Glutamatergic neuron (in vitro differentiated cells): ENCODE measurements around the gene HYI. TPM values are rescaled to one million over a fixed set of nuclear protein-coding genes. Genes with fewer than 3 reads are reported as not detected.

Source experiments
- DNase-seq: peaks from one replicate; pipeline ENCODE4 v3.0.0; 2022
- H3K27ac Mint-ChIP-seq: one replicate; pipeline ENCODE4 v1.8.0; 2020; ENCODE audit warnings: mild to moderate bottlenecking, mixed read lengths, inconsistent platforms; ENCODE audit not compliant: unreplicated experiment
- H3K27me3 Mint-ChIP-seq: one replicate; pipeline ENCODE4 v1.8.0; 2020; ENCODE audit warnings: mild to moderate bottlenecking, moderate library complexity, mixed read lengths, inconsistent platforms; ENCODE audit not compliant: unreplicated experiment
- H3K36me3 Mint-ChIP-seq: one replicate; pipeline ENCODE4 v1.8.0; 2020; ENCODE audit warnings: mild to moderate bottlenecking, mixed read lengths, inconsistent platforms; ENCODE audit not compliant: unreplicated experiment
- H3K4me1 Mint-ChIP-seq: one replicate; pipeline ENCODE4 v1.8.0; 2020; ENCODE audit warnings: mild to moderate bottlenecking, low read depth, mixed read lengths, inconsistent platforms; ENCODE audit not compliant: unreplicated experiment
- H3K4me3 Mint-ChIP-seq: one replicate; pipeline ENCODE4 v1.8.0; 2020; ENCODE audit warnings: mild to moderate bottlenecking, mixed read lengths, inconsistent platforms; ENCODE audit not compliant: unreplicated experiment
- H3K9me3 Mint-ChIP-seq: one replicate; pipeline ENCODE4 v1.8.0; 2020; ENCODE audit warnings: mild to moderate bottlenecking, moderate library complexity, mixed read lengths, inconsistent platforms; ENCODE audit not compliant: unreplicated experiment
- CTCF ChIP-seq: fragments of 200-600 bp; sonication (generic); IDR thresholded peaks from one replicate; pipeline ENCODE4 v1.5.0; 2021; ENCODE audit not compliant: partially characterized antibody, unreplicated experiment
- total RNA-seq: library from RNA; stranded (reverse); fragmentation: NEBNext Ultra II Directional; extraction: Animal tissue kit (Norgen Biotek cat#: 25700); gene quantifications from one replicate; pipeline ENCODE4 v1.2.1, GENCODE V29; 2021; ENCODE audit not compliant: unreplicated experiment

HYI gene
- total RNA-seq, 1 donor from 2014 or later, result 18.7 TPM

GRCh38 chr1:43444151-43444828 is 9.4 kb downstream of the HYI start:
- Mint-ChIP-seq H3K4me1 (no peaks in the 10 kb centered on the region), H3K27ac (no peak overlapping the region), H3K27me3 (peaks cover 12% of the 10 kb centered on the region), H3K9me3 (peaks cover 3% of the 10 kb centered on the region), H3K36me3 (peaks cover 16% of the 10 kb centered on the region), H3K4me3 (no peak overlapping the region)
- no peak for TF ChIP-seq CTCF
- DNase-seq, result peak; percentile 4

DNA sequence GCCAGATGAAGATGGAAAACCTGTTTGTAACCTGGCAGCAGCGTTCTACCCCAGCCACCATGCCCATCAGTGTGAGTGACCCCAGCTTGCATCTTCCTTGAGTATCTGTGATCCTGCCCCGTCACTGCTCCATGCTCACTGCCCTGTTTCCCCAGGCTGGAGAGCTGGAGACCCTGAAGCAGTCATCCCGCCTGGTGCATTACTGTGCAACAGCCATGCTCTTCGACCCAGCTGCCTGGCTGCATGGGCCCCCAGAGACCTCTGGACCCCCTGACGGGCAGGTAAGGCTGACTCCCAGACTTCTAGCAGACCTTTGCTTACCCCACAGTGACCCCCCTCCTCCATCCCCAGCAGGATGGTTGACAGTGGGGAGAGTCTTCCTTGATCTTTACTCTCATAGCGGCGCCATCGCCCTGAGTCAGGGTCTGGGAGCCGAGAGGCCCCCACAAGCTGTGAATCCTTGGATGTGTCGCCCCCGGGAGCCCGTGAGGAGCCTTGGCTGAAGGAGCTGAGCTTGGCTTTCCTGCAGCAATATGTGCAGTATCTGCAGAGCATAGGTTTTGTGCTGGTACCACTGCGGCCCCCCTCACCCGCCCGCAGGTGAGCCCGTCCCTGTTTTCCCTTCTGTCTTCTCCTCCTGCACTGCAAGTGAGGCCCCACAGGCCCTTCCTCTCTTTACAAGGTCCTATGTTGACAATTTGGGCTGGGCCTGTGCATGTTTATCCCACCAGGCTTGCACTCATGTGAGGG is 10.4 kb downstream of the HYI start:
- peak; percentile 8 for DNase-seq
- Mint-ChIP-seq H3K4me1 (no peaks in the 10 kb centered on the region), H3K27me3 (peaks cover 10% of the 10 kb centered on the region)

DNA sequence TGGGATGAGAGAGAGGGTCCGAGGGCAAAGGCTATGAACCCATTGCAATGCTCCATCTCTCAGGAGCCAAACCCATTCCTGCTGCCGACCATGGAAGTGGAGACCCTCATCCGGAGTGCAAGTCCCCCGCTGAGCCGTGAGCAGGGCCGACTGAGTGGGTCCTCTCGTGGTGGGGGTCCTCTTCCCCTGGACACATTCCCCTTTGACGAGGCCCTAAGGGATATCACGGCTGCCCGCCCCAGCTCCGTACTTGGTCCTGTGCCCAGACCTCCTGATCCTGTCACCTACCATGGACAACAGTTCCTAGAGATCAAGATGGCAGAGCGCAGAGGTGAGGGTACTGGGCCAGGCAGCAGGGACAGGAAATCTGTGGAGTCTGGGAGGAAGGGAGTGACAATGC is 11.0 kb downstream of the HYI start:
- Mint-ChIP-seq H3K27me3 (peaks cover 10% of the 10 kb centered on the region), H3K4me1 (no peaks in the 10 kb centered on the region), H3K36me3 (peaks cover 12% of the 10 kb centered on the region), H3K4me3 (no peak overlapping the region), H3K27ac (no peak overlapping the region), H3K9me3 (no peaks in the 10 kb centered on the region)
- TF ChIP-seq CTCF, result no peak
- peak; percentile 5 for DNase-seq

More for the DNA sequence above, 10.4 kb downstream of the HYI start:
- TF ChIP-seq CTCF, result no peak
- no peak overlapping the region for H3K27ac Mint-ChIP-seq
- peaks cover 12% of the 10 kb centered on the region for H3K36me3 Mint-ChIP-seq
- no peak overlapping the region for H3K4me3 Mint-ChIP-seq
- H3K9me3 Mint-ChIP-seq, result no peaks in the 10 kb centered on the region

DNA sequence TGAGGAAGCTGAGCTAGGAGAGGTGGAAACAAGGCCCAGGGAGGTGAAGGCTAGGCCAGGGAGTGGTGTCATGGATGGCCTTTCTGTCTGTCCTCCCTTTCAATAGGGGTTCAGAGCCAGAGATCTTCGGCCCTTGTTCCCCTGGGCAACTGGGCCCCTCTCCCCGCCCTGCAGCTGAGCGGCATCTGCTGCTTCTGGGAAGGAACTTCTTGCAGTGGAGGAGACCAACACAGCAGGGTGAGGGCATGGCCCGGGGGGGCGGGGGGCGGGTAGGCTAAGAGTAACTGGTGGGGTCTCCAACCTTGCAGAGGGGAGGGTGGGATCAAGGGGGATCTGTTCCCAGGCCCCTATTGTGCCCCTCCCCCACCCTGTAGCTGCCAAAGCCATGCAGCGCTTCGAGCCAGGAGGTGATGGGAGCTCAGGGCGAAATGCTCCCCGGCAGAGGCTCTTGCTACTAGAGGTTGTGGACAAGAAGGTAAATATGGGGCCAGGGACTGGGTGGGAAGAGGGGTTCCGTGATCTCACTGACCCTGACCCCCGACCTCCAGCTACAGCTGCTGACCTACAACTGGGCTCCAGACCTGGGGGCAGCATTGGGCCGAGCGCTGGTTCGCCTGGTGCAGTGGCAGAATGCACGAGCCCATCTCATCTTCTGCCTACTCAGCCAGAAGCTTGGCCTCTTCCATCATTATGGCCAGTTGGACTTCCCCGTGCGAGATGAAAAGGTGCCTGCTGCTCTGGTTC is 11.7 kb downstream of the HYI start:
- no peak for TF ChIP-seq CTCF
- no peak overlapping the region for H3K4me3 Mint-ChIP-seq
- H3K9me3 Mint-ChIP-seq, result no peaks in the 10 kb centered on the region
- peaks cover 9% of the 10 kb centered on the region for H3K36me3 Mint-ChIP-seq
- no peak overlapping the region for H3K27ac Mint-ChIP-seq
- peak; percentile 10 for DNase-seq
- no peaks in the 10 kb centered on the region for H3K4me1 Mint-ChIP-seq
- H3K27me3 Mint-ChIP-seq, result peaks cover 10% of the 10 kb centered on the region
